SW480 (cell line): ENCODE measurements around the gene BCL3.
A peak's percentile ranks its signal among the peaks of the same experiment; 100 is the strongest.
"Not testable (repeated sequence)": the region's sequence is repeated elsewhere in the genome, so short reads cannot be mapped to it uniquely, and the experiment has no call there.

Experiments used
- DNase-seq: peaks from one replicate; pipeline ENCODE4 v3.0.0-alpha.2; 2016; ENCODE audit warnings: low spot score

The BCL3 gene

GRCh38 chr19:44759083-44759804, 10.7 kb downstream of the BCL3 start:
- no peak for DNase-seq

DNA sequence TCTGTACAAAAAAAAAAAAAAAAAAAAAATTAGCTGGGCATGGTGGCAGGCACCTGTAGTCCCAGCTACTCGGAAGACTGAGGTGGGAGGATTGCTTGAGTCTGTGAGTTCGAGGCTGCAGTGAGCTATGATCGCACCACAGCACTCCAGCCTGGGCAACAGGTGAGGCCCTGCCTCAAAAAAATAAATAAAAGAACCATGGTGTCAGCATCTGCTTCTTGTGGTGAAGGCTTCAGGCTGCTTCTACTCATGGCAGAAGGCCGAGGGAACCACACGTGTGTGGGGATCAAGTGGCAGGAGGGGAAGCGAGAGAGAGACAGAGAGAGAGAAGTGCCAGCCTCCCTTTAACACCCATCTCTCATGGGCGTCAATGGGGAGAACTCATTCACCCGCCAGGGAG, 13.5 kb downstream of the BCL3 start:
- DNase-seq, result no peak

GRCh38 chr19:44765033-44765948, 16.8 kb downstream of the BCL3 start:
- DNase-seq, result no peak

DNA sequence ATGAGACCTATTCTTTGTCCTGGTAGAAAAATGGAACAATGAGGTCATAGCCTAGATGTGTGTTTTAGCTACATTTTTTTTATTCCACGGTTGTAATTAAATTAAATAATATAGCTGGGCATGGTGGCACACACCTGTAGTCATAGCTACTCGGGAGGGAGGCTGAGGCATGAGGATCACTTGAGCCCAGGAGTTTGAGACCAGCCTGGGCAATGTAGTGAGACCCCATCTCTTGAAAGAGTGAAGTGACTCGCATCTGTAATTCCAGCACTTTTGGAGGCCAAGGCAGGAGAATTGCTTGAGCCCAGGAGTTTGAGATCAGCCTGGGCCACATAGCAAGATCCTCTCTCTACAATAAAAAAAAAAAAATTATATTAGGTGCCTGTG, 17.4 kb downstream of the BCL3 start:
- DNase-seq, result no peak

DNA sequence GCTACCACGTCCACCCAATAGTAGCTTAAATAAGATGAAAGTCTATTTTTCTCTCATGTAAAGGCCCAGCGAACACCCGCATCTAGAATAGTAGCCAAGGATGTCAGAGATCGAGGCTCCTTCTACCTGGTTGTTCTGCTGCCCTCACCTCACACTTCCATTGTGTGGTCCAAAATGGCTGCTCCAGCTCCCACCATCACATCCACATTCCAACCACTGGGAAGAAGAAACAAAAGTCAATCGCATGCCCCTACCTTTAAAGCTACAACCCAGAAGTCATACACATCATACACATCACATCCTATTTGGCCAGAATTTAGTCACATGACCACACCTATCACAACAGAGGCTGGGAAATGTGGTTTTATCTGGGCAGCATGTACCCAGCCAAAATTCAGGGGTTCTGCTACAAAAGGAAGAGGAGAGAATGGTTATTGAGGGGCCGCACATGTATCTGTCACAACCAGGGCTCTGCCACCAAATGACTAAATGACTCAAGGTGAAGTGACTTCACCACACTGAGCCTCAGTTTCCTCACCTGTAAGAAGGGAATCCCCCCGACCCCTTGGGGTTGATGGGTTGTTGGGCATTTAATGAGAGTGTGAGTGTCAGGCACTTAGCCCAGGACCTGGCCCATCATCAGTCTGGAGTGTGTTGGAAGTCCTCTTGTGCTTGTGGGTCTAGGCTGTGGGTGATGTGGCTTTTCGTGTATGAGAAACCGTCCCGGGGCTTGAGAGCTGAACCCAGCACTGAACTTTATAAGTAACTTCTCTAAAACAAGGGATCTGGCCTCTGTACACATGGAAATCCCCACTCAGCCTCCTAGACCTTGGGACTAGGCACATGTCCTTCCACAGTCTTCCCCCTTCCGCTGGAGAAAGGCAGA, 19.0 kb downstream of the BCL3 start:
- DNase-seq, result no peak

GRCh38 chr19:44770550-44771257, 22.2 kb downstream of the BCL3 start:
- DNase-seq, result peak; percentile 97

DNA sequence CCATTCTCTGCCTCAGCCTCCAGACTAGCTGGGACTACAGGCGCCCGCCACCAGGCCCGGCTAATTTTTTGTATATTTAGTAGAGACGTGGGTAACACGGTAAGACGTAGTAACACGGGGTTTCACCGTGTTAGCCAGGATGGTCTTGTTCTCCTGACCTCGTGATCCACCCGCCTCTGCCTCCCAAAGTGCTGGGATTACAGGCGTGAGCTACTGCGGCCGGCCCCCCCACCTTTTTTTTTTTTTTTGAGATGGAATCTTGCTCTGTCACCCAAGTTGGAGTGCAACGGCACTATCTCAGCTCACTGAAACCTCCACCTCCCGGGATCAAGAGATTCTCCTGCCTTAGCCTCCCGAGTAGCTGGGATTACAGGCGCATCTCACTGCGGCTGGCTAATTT, 23.6 kb downstream of the BCL3 start:
- not testable (repeated sequence) for DNase-seq

DNA sequence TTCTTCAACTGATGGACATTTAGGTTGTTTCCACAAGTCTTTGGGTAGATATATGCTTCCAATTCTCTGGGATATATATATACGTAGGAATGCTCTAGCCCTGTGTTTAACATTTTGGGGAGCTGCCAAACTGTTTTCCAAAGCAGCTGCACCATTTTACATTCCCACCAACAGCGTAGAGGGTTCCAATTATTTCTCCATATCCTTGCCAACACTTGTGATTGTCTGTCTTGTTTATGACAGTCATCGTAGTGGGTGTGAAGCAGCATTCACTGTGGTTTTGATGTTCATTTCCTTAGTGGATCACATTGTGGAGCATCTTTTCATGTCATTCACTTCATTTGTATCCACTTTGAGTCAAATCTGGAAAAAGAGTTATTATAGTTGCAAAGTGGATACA, 24.5 kb downstream of the BCL3 start:
- no peak for DNase-seq

- no peak for DNase-seq
Observed at GRCh38 chr19:44775676-44776240, 27.2 kb downstream of the BCL3 start.

DNA sequence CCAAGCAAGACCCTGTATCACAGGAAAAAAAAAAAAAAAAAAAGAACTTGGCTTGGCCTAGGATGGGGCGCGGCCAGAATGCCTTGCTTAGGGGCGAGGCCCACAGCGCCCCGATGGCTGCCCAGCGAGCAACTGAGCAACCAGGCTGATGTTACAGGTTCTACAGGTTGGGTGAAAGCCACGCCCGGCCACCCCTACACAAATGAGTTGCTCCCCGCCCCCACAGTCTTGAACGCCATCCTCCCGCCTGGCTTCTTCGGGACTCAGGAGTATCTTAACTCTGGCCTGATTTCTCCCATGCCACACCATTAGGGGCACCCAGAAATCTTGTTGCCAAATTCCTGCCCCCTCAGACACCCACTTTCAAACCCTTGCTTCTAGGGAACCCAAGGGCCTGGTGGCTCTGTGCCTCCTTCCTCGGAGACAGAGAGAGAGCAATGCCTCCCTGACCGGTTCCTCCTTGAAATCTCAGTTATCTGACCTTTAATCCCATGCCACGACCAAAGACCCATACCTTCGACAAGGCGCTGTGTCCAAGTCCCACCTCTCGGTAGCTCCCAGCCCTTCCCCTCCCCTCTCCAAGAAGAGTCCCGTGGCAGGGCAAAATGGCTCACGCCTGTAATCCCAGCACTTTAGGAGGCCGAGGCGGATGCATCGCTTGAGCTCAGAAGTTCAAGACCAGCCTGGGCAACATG, 28.0 kb downstream of the BCL3 start:
- peak; percentile 54 for DNase-seq

DNA sequence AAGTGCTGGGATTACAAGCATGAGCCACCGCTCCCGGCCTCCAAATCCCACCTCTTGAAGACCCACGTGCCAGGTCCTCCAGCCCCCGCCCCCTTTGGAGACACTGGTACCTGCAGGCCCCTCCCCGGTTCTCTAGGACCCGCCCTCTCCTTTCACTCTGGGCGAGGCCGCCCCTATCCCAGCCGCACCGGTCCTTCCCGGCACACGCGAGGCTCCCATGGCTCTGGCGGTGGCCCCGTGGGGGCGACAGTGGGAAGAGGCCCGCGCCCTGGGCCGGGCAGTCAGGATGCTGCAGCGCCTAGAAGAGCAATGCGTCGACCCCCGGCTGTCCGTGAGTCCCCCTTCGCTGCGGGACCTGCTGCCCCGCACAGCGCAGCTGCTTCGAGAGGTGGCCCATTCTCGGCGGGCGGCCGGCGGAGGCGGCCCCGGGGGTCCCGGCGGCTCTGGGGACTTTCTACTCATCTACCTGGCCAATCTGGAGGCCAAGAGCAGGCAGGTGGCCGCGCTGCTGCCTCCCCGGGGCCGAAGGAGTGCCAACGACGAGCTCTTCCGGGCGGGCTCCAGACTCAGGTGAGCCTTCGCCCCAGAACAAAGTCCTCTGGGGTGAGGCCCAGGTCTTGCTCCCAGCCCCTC, 29.3 kb downstream of the BCL3 start, which contains the start of gene CBLC:
CBLC (plus strand) TSS at position 176 of the 633 bp plus-strand sequence; CDS start at position 218, 42 bp downstream.
- peak; percentile 76 for DNase-seq

DNA sequence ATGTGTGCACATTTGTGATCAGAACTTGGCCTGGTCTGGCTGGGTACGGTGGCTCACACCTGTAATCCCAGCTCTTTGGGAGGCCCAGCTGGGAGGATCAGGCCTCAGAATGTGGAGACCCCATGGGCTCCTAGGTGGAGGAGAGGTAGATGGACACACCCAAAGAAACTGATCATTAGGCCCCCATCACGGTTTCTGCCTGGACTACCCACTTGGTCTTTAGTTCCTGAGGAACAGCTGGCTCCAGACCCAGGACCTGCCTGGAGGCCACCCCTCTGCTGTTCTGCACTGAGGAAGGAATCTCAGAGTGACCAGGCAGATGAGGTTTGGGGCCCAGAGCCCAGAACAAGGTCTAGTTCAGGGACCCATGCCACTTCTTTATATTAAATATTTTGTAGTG, 30.6 kb downstream of the BCL3 start:
- no peak for DNase-seq

DNA sequence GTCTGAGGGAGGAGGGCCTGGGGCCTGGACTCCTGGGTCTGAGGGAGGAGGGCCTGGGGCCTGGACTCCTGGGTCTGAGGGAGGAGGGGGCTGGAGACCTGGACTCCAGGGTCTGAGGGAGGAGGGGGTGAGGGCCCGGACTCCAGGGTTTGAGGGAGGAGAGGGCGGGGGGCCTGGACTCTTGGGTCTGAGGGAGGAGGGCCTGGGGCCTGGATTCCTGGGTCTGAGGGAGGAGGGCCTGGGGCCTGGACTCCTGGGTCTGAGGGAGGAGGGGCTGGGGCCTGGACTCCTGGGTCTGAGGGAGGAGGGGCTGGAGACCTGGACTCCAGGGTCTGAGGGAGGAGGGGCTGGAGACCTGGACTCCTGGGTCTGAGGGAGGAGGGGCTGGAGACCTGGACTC, 33.2 kb downstream of the BCL3 start:
- DNase-seq, result not testable (repeated sequence)

GRCh38 chr19:44782729-44783128, 34.2 kb downstream of the BCL3 start:
- peak; percentile 41 for DNase-seq

DNA sequence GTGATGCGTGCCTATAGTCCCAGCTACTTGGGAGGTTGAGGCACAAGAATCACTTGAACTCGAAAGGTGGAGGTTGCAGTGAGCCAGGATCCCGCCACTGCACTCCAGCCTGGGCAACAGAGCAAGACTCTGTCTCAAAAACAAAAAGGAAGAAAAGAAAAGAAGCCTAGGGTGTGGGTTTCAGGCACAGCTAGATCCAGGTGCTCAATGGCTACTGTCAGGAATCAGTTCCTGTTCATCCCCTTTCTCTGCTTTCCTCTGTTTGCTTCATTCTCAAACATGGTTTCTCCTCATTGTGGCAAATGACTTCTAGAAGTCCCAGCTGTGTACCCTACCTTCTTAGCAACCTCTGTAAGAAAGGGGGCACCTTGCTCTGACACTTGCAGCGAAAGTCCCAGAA, 35.0 kb downstream of the BCL3 start:
- DNase-seq, result no peak

- DNase-seq, result no peak
Observed at GRCh38 chr19:44785271-44785670, 36.8 kb downstream of the BCL3 start.

DNA sequence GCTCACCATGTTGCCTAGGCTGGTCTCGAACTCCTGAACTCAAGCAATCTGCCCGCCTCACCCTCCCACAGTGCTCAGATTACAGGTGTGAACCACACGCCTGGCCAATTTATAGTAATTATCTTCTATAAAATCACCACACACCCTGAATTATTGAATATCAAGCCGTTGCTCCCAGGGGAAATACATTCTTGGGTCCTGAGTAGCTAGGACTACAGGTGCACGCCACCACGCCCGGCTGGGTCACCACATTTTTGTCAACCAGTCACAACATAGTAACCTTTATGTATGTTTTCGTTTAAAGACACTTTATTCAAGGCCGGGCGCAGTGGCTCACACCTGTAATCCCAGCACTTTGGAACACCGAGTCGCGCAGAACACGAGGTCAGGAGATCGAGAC, 37.5 kb downstream of the BCL3 start:
- no peak for DNase-seq

GRCh38 chr19:44788971-44789370, 40.5 kb downstream of the BCL3 start:
- DNase-seq, result no peak

DNA sequence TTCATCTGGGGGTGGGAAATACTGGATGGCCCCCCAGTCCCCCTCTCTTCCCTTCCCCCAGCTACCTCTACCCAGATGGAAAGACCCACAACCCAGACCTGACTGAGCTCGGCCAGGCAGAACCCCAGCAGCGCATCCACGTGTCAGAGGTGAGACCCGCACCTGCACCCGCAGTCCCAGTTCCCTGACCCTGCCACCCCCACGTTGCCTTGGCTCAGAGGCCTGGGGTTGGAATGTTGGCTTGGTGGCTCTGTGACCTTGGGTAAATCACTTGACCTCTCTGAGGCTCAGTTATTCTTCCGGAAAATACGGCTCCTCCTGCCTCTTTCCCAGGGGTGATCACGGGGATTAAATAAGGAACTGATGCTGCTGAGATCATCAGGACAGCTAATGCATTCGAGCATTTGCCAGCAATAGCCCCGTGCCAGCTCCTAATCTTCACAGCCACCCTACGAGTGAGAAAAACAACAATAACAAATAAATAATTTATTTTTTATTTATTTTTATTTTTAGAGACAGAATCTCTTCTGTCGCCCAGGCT, 41.5 kb downstream of the BCL3 start:
- DNase-seq, result no peak

DNA sequence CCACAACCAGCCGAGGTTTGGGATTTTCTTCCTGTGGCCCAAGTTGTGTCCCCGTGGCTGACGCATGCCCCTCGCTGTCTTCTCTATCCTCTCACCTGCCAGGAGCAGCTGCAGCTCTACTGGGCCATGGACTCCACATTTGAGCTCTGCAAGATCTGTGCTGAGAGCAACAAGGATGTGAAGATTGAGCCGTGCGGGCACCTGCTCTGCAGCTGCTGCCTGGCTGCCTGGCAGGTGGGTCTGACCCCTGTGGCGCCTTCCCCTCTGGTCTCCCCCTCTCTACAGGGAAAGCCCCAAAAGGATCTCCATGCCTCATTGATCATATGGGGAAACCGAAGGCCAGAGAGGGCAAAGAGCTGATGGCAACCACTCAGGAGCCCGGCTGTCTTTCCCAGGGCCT, 43.8 kb downstream of the BCL3 start:
- no peak for DNase-seq
